Duodenal mucosa (tissue), 2 donors: ENCODE measurements around the gene CD58.

Experiments used
- H3K27ac ChIP-seq: one replicate; pipeline ENCODE4 v1.7.0; 2013; ENCODE audit warnings: low read depth, low read length
- H3K27me3 ChIP-seq, 2 donors: one replicate each; pipeline ENCODE4 v1.7.0; 2013; ENCODE audit warnings: low read length in 2 of 2, control low read depth in 1 of 2; ENCODE audit not compliant: insufficient read depth in 2 of 2, control insufficient read depth in 1 of 2
- H3K36me3 ChIP-seq, 2 donors: one replicate each; pipeline ENCODE4 v1.7.0; 2013; ENCODE audit warnings: low read length in 2 of 2, control low read depth in 1 of 2; ENCODE audit not compliant: insufficient read depth in 2 of 2, control insufficient read depth in 1 of 2
- H3K4me1 ChIP-seq, 2 donors: one replicate each; pipeline ENCODE4 v1.7.0; 2013; ENCODE audit warnings: low read length in 2 of 2, control low read depth in 1 of 2; ENCODE audit not compliant: insufficient read depth in 2 of 2, control insufficient read depth in 1 of 2
- H3K4me3 ChIP-seq, 2 donors: one replicate each; pipeline ENCODE4 v1.7.0; 2013; ENCODE audit warnings: low read length in 2 of 2, low read depth in 1 of 2
- H3K9ac ChIP-seq, 2 donors: one replicate each; pipeline ENCODE4 v1.7.0; 2013; ENCODE audit warnings: low read length in 2 of 2, low read depth in 1 of 2
- H3K9me3 ChIP-seq, 2 donors: one replicate each; pipeline ENCODE4 v1.7.0; 2013; ENCODE audit warnings: low read length in 2 of 2, control low read depth in 1 of 2; ENCODE audit not compliant: control insufficient read depth in 1 of 2

The CD58 gene

GRCh38 chr1:116580446-116581322 lies 9.9 kb upstream of the CD58 start:
- H3K9ac ChIP-seq = no peak overlapping the region
- H3K4me3 ChIP-seq = no peak overlapping the region
- H3K36me3 ChIP-seq = peaks cover 0 to 12% of the 10 kb centered on the region in 2 donors
- no peaks in the 10 kb centered on the region for H3K27me3 ChIP-seq
- H3K4me1 ChIP-seq = no peaks in the 10 kb centered on the region
- no peak overlapping the region for H3K27ac ChIP-seq
- H3K9me3 ChIP-seq = no peaks in the 10 kb centered on the region

- Histone ChIP-seq H3K9ac (no peak overlapping the region), H3K9me3 (no peaks in the 10 kb centered on the region), H3K4me1 (no peaks in the 10 kb centered on the region), H3K27ac (no peak overlapping the region), H3K36me3 (peaks cover 0 to 4% of the 10 kb centered on the region in 2 donors), H3K4me3 (no peak overlapping the region), H3K27me3 (no peaks in the 10 kb centered on the region)
Measured at GRCh38 chr1:116579259-116579875, 8.5 kb upstream of the CD58 start.

- H3K4me3 ChIP-seq = no peak overlapping the region
- no peaks in the 10 kb centered on the region for H3K27me3 ChIP-seq
- H3K36me3 ChIP-seq = peaks cover 0 to 3% of the 10 kb centered on the region in 2 donors
- no peak overlapping the region for H3K9ac ChIP-seq
- no peak overlapping the region for H3K27ac ChIP-seq
- no peaks in the 10 kb centered on the region for H3K4me1 ChIP-seq
- H3K9me3 ChIP-seq = no peaks in the 10 kb centered on the region
Measured at GRCh38 chr1:116578581-116578980, 7.8 kb upstream of the CD58 start.

DNA sequence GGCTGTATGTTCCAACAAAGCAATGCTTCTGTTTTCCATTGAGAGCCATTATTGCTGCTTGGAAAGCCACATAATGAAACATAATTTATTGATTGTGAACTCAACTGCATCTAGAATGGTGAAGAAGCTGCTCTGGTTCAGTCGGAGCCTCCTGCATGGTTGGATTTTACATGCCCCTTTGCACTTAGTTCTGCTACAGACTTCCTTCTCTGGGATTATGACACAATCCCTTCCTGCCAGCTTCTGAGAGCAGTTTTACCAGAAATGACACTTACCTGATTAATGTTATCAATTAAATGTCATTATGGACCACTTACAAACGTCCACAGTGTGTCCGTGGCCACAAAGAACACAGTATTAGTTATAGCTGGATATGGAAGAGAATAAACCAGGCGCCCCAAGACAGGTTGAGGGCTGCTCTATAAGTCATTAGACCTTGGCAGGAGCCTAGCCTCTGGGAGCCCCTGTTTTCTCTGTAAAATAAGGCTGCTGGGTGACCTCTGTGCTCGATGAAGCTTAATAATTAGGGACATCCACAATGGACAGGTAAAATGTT lies 7.0 kb upstream of the CD58 start:
- Histone ChIP-seq H3K4me3 (no peak overlapping the region), H3K27ac (no peak overlapping the region), H3K4me1 (no peaks in the 10 kb centered on the region), H3K27me3 (no peaks in the 10 kb centered on the region), H3K9ac (no peak overlapping the region), H3K9me3 (no peaks in the 10 kb centered on the region), H3K36me3 (peaks cover 0 to 3% of the 10 kb centered on the region in 2 donors)

GRCh38 chr1:116574581-116575291 lies 3.9 kb upstream of the CD58 start:
- H3K4me1 ChIP-seq = peaks cover 15 to 19% of the 10 kb centered on the region in 2 donors
- no peak overlapping the region for H3K4me3 ChIP-seq
- no peak overlapping the region for H3K9ac ChIP-seq
- H3K27me3 ChIP-seq = no peaks in the 10 kb centered on the region
- H3K27ac ChIP-seq = no peak overlapping the region
- H3K36me3 ChIP-seq = peaks cover 0 to 3% of the 10 kb centered on the region in 2 donors
- H3K9me3 ChIP-seq = no peaks in the 10 kb centered on the region

DNA sequence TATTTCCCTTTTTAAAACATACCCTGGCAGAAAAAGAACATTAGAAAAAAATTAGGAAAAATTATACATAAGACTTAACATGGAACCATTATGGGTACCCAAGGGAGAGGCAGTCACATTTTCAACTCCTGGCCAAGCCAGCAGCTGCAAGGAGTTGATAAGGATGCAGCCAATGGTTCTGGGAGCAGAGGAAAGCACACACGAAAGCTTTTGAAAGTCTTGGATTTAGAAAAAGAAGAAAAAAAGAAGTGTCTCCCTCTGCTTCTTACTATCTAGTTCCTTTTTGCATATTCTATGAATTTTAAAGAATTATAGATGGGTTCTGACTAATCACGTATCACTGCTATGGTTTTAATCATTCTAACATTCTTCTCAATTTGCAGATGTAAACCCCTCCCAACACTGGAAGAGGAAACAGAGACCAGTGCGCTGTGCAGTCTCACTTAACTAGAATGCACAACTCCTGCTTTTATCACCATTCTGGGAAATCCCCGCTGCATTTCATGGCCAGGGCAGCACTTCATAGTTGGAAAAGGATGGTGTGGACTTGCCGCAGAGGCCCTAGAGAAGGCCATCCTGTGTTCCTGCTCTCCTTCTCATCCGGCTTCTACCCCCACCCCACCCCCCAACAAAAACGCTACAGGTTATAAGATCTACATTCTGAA lies 2.7 kb upstream of the CD58 start:
- H3K4me1 ChIP-seq = peaks cover 22 to 30% of the 10 kb centered on the region in 2 donors
- H3K9me3 ChIP-seq = no peaks in the 10 kb centered on the region
- no peak overlapping the region for H3K27ac ChIP-seq
- H3K27me3 ChIP-seq = no peaks in the 10 kb centered on the region
- peaks cover 0 to 3% of the 10 kb centered on the region in 2 donors for H3K36me3 ChIP-seq
- H3K9ac ChIP-seq = no peak overlapping the region
- no peak overlapping the region for H3K4me3 ChIP-seq

DNA sequence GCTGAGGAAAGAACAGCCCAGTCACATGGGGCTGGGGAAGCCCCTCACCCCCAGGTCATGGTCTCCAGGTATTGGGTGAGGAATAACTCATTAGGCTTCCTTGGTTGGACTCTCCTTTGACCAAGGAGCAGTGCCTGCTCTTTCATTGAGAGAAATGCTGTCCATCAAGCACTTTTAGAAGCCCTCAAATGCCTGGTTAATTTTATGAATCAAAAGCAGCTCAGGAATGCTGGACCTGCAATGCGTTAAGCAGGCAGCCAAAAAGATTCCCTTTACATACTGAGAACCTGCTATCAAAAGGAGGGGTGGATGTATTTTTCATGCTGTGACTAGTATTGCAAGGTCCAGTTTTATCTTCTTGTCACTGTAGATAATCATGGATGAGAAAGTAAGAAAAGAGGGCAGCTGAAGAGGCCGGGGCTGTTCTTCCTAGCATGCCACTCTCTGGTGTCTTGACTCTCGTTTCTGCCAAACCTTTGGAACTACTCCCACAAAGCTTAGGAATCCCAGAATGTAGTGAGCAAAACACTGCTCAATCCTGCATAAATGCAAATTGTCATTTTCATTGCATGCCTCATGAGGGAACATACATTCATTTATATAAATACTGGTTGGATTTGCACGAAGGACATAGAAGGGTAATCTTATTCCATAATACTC lies 2.1 kb upstream of the CD58 start:
- Histone ChIP-seq H3K9me3 (no peaks in the 10 kb centered on the region), H3K9ac (no peak overlapping the region), H3K4me1 (peaks cover 25 to 34% of the 10 kb centered on the region in 2 donors), H3K27ac (no peak overlapping the region), H3K27me3 (no peaks in the 10 kb centered on the region), H3K4me3 (no peak overlapping the region), H3K36me3 (peaks cover 0 to 3% of the 10 kb centered on the region in 2 donors)

GRCh38 chr1:116572099-116572498 lies 1.3 kb upstream of the CD58 start:
- no peak overlapping the region for H3K27ac ChIP-seq
- peaks cover 25 to 34% of the 10 kb centered on the region in 2 donors for H3K4me1 ChIP-seq
- H3K9ac ChIP-seq = peak overlapping the region in 1 of 2 donors; percentile 73
- no peak overlapping the region for H3K4me3 ChIP-seq
- no peaks in the 10 kb centered on the region for H3K27me3 ChIP-seq
- no peaks in the 10 kb centered on the region for H3K9me3 ChIP-seq
- peaks cover 0 to 2% of the 10 kb centered on the region in 2 donors for H3K36me3 ChIP-seq

- Histone ChIP-seq H3K36me3 (no peaks in the 10 kb centered on the region), H3K4me1 (peaks cover 25 to 34% of the 10 kb centered on the region in 2 donors), H3K27me3 (no peaks in the 10 kb centered on the region), H3K9ac (peak overlapping the region; percentile 73 to 93), H3K4me3 (peak overlapping the region; percentile 73 to 82), H3K27ac (peak overlapping the region; percentile 40), H3K9me3 (no peaks in the 10 kb centered on the region)
Measured at GRCh38 chr1:116571215-116571919, 541 bp upstream of the CD58 start.
